Measurements from ENCODE around the gene NKAIN2.
"Not testable (repeated sequence)": the region's sequence is repeated elsewhere in the genome, so short reads cannot be mapped to it uniquely, and the experiment has no call there.

The NKAIN2 gene

DNA sequence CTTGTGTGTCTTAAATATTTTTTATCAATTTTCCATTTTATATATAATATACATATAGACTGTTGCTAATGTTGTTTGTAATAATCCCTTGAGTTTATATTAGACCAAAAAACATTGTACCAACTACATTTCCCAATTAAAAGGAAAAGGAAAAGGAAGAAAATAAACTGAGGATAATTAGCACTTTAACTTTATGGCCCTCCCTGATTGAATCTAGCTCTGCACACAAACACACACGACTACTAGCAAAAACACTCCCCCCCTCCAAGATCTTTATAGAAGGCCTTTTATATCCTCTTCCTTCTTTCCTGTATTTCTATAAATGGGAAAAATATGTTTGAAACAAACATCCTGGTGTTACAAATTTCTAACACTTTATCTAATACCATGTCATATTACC, 276.8 kb downstream of the NKAIN2 start:
- no peak for DNase-seq (ENCODE audit: low read depth in 2 of 2)

DNA sequence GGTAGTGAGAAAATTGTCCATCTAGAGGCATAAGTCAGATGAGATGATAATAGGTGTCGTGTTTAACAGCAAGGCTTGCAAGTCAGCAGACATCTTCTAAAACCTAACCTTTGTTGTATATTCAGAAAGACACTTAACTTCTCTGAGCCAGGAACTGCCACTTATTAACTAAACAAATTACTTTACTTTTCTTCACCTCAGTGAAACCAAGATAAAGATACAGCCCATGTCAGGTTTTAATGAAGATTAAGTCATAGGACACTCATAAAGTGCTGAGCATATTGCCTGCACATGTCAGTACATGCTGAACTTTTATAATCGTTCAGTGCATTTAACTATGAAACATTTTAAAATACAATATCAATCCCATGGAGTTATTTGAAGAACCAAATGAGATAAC, 286.8 kb downstream of the NKAIN2 start:
- DNase-seq (ENCODE audit: low read depth in 2 of 2): no peak

DNA sequence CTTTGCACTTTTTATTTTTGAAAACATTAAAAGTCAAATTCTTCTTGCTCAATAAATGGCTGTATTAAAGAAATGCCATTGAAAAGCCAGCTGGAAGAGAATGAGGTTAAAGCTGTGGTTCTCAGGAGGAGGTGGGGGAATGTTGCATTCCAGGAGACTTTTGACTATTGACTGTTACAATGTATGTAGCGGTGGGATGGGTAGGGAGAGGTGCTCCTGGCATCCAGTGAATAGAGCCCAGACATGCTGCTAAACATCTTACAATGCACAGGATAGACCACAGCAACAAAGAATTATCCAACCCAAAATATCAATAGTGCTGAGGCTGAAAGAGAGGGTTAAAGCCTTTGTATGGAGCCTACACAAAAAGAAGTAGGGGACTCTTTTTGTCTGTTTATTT, 295.9 kb downstream of the NKAIN2 start:
- no peak for DNase-seq (ENCODE audit: low read depth in 2 of 2)

DNA sequence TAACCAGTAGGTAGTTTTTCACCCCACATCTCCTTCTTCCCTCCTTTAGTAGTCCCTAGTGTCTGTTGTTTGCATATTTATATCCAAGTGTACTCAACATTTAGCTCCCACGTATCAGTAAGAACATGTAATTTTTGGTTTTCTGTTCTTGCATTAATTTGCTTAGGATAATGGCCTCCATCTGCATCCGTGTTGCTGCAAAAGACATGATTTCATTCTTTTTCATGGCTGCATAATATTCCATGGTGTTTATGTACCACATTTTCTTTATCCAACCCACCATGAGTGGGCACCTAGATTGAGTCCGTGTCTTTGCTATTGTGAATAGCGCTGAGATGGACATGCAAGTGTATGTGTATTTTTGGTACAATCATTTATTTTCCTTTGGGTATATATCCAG, 306.8 kb downstream of the NKAIN2 start:
- DNase-seq (ENCODE audit: low read depth in 2 of 2): no peak

DNA sequence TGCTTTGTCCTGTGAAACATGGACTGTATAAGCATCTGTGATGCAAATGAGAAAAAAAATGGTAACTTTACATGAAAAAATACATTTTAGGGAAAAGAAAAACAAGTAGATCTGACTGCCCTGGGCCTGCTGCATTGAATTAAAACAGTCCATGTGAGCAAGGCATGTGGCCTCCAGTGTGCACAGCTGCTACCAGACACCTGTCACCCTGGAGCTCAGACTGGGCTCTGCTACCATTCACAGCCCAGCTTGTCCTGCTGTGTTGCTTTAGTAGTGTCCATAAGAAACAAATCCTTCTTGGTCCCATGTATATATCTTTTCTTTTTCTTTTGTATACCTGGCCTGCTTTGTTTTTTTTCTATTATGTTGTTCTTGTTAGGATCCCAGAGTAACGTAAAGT, 315.9 kb downstream of the NKAIN2 start:
- DNase-seq (ENCODE audit: low read depth in 2 of 2): no peak

DNA sequence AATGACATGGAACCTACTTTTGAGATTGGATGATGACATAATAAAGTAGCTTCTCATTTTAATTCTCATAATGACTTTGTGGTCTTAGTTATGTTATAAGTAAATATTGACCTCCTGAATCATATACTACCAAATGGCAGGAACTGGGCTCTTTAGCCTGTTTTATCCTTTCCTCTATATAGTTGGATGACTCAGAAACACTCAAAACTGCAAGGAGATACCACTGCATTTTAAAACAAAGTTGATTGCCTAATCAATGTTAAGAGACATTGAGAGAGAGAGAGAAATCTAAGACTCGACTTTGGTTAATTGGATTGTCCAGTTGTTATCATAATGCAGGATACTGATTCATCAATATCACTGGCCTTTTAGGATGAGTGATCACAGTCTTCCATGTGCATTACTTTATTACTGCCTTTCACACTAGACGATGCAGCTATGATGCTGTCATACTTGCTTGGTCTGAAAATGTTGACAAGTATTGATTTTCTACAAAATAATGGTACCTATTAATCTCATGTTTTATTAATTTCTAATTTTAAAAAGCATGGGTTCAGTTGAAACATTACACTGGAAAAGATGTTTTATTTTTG, 320.0 kb downstream of the NKAIN2 start:
- DNase-seq (ENCODE audit: low read depth in 2 of 2): no peak

DNA sequence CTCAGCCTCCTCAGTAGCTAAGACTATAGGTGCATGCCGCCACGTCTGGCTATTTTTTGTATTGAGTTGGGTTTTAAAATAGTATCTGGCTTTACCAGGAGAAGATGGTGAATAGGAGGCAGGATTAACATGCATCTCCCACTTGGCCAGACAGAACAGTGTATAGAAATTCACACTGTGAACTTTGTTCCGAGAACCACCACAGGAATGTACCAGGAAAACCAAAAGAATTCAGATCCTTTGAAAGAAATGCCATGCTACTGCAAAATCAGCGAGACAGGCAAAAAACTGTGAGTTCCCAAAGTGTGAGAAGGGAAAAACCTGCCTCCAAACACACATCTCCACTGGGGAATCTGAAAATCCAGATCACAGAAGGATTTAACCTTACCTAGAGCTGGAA, 327.6 kb downstream of the NKAIN2 start:
- DNase-seq (ENCODE audit: low read depth in 2 of 2): no peak

DNA sequence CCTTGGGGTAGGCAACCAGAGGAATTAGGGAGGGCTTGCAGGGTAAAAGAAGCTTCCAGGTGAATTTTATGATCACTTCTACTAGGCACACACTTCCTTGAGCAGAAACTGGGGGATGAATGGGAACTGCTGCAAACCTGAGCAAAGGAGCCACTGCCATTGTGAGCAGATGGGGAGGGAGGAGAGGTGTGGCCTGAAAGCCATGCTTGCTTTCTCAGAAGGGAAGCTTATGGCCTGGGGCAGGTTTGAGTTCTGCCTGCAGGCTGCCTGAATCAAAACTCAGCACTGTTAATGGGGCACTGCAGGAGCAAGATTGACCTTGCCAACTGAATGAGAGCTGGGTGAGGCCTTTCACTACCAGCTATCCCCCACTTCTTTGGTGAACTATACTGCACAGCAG, 328.1 kb downstream of the NKAIN2 start:
- no peak for DNase-seq (ENCODE audit: low read depth in 2 of 2)

DNA sequence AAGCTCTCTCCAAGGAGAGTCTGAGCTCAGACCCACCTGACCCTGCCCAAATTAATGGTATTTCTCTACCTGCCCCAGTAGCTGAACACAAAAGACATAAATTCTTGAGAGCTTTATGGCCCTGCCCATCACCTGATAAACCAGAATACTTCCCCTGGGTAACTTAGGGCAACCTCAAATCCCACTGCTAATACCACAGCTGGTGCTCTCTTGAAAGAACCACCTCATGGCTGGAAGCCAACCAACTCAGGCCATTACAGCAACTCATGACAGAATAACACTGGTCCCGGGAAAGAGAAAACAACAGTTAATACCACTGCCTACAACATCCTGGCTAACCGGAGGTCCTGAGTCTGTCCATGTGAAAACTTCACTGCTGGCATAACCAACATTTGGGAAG, 328.6 kb downstream of the NKAIN2 start:
- no peak for DNase-seq (ENCODE audit: low read depth in 2 of 2)

DNA sequence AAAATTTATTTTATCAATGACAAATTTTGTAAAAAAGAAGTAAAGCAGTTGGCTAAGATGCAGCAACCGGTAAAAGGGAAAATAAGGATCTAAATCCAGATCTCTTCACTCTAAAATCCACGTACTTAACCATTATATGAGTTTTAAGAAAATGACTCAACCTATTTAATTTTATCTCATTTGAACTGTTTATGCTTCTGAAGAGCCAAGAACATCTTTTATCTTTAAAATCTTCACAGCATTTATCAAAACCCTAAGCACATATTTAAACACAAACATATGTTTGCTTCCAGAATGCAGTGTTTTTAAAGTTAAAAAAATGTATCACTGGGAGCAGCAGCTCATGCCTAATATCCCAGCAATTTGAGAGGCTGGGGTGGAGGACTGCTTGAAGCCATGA, 339.2 kb downstream of the NKAIN2 start:
- no peak for DNase-seq (ENCODE audit: low read depth in 2 of 2)

DNA sequence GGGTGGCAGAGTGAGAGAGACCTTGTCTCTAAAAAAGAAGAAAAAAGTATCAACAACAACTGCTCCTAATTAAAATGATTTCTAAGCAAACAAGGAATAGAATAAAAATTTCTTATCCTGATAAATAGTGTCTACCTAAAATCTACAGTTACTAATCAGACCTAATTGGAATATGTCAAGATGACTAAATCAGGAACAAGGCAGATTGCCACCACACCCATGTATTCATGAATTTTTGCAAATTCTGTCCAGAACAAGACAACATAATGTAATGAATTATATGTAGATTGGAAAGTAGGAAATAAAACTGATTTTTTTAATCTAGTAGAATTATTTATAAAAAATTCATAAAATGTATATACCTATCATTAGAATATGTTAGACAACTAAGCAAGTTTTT, 339.8 kb downstream of the NKAIN2 start:
- no peak for DNase-seq (ENCODE audit: low read depth in 2 of 2)

DNA sequence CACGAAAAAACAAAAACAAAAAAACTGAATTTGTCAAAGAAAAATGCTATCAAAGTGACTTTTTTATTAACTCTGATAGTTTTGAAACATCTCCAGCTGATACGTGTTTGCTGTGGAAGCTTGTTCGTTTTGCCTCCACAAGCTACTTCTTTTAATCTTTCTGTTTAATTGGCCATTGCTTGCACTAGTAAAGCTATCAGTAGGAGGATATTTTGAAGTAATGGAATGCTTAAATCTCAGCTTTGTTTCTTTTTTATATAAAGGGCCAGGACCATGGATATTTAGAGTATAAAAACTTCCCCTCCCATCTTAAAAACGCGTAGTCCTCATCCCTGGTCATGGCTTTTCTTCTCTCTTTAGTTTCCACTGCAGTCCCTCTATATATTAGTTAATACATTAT, 344.0 kb downstream of the NKAIN2 start:
- DNase-seq (ENCODE audit: low read depth in 2 of 2): no peak

DNA sequence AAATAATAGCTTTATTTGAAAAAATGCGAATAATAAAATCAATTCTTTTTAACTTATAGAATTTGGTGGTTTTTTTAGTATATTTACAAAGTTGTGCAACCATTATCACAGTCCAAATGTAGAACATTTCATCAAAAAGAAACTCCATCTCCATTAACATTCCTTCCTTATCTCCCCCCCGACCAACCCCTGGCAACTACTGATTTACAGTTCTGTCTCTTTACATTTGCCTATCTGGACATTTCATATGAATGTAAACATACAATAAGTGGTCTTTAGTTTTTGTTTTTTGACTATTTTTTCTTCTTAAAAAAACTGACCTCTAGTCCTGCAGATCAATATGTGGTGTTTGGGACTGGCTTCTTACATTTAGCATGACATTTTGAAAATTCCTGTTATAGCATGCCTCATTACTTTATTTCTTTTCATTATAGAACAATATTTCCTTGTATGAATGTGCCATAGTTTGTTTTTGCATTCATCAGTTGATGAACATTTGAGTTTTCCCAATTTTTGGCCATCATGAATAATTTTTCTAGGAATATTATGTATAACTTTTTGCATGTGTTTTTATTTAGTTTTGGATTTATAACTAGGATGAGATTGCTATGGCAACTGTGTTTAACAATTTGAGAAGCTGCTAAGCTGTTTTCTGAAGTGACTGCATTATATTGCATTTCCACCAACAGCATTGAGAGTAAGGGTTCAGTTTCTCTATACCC, 344.7 kb downstream of the NKAIN2 start:
- no peak for DNase-seq (ENCODE audit: low read depth in 2 of 2)

DNA sequence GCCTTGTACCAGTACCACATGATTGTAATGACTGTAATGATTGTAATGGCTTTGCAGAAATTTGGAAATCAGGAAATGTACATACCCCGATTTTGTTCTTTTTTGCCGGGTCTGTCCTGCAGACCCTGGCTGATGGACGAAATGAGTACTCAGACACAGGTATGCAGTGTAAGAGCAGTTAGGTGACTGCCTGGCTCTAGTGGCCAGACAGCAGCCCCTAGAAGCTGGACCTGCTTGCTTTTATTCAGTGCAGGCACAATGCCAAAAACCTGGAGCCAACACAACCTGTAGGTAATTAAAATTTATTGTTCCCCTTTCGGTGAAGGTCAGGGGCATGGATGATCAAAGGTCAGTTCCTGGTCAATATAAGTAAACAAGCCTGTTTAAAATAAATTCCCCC, 346.0 kb downstream of the NKAIN2 start:
- DNase-seq (ENCODE audit: low read depth in 2 of 2): no peak

DNA sequence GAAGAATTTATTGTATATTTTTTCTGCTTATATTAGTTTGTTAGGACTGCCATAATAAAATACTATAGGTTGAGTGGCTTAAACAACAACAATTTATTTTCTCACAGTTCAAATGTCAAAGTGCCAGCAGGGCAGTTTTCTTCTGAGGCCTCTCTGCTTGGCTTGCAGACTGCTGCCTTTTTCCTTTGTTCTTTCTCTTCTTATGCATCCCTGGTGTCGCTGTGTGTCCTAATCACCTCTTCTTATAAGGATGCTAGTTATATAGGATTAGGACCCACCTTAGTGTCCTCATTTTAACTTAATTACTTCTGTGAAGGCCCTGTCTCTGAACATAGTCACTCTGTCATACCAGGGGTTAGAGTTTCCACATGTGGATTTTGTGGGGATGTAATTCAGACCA, 354.4 kb downstream of the NKAIN2 start:
- DNase-seq (ENCODE audit: low read depth in 2 of 2): no peak

DNA sequence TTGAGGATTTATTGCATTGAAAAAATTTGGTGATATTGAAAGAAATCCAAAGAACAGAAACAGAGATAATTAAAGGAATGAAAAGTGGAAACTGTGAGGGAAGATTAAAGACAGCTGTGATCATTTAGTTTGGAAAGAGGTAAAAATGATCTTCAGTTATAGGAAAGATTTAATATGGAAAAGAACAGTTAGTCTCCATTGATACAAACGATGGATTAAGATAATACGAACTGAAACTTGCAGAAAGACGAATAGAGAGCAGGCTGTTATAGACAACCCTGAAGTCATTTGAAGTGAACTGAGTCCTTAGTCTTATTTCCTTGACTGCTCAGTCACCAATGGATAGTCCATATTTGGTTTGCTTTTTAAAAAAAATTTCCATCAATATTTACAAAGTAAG, 360.0 kb downstream of the NKAIN2 start:
- DNase-seq (ENCODE audit: low read depth in 2 of 2): no peak

DNA sequence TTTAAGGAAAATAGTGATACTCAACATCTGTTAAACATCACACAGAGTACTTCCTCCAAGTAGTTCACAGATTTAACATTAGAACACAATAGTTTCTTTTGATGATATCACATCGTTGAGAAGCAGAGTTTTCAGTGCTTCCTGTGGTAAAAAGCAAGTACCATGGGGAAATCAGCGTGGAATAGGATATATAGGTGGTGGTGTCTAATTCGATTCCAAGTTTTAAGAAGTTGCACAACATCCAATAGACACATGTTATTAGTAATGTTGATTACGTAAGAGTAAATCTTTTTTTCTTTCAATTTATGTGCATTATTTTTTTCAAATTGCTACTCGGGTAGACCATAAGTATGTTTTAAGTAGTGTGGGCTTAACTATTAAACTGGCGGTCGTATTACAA, 360.7 kb downstream of the NKAIN2 start:
- DNase-seq (ENCODE audit: low read depth in 2 of 2): no peak

DNA sequence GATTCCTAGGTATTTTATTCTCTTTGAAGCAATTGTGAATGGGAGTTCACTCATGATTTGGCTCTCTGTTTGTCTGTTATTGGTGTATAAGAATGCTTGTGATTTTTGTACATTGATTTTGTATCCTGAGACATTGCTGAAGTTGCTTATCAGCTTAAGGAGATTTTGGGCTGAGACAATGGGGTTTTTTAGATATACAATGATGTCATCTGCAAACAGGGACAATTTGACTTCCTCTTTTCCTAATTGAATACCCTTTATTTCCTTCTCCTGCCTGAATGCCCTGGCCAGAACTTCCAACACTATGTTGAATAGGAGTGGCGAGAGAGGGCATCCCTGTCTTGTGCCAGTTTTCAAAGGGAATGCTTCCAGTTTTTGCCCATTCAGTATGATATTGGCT, 363.6 kb downstream of the NKAIN2 start:
- not testable (repeated sequence) for DNase-seq (ENCODE audit: low read depth in 2 of 2)

DNA sequence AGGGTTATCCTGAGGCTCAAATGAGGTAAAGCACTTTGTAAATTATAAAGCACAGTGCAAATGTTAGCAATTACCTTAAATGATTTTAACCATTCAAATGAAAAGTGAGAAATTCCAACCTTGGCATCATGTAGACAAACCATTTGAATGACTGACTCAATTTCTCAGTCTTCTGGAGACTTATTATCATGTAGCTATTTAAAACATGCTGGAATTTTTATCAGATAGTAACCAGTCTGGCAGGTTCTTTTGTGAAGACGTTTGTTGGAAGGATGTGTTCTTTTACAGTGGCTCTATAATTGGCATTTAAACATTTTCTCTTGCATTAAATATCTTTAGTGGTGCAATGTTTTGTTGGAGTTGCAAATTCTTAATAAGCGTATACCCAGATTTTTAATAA, 386.6 kb downstream of the NKAIN2 start:
- DNase-seq (ENCODE audit: low read depth in 2 of 2): no peak

DNA sequence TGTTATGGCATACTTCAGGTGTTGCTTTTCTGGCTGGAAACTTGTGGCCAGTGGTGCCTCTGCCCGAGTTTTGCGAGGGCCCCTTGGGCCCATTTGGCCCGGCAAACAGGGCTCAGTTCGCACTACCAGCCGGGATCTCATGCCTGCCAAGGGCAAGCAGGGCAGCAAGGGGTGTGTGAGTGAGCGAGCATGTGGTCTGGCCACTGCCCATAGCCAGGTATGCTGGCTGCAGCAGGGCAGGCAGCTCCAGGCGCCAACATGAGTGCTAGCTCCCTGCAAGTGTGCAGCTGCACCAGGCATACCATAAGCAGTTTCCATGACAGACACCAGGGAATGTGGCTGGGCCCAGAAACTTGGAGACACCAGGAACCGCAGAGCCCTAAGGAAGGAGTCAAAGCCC, 389.5 kb downstream of the NKAIN2 start:
- DNase-seq (ENCODE audit: low read depth in 2 of 2): no peak

DNA sequence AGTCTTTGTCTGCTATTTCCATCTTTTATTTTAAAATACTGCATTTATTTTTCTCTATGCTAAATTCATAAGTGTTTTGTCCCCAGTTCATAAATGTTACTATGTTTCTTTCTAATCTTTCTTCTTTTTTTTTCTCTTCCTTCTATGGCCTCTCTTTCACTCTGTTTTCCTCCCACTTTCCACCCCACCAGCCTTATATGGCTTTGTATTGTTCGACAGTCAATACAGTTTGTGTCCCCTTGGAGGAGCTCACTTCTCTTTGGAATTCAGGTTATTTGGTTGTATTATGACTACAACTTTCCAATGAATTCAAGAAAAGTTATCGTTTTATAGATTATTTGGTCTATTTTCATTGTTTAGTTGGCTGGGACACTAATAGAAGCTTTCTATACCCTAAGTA, 393.5 kb downstream of the NKAIN2 start:
- DNase-seq (ENCODE audit: low read depth in 2 of 2): no peak

DNA sequence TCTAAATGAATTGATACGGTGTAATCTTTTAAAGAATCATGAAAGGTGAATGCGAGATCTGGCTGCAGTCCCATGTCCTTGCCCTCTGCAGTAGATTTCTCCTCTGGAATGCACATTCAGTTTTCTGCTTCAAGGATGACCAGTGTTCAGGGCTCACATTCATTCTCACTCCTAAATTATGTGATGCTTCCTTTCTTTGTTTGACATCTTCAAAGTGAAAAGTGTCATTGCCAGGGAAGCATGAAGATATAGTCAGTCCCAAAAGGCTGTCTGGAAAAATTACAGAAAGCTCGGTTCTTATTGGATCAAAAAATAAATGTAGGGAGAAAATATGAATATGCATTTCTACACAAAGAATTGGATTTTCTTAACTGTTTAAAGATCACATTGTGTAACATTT, 395.6 kb downstream of the NKAIN2 start:
- no peak for DNase-seq (ENCODE audit: low read depth in 2 of 2)

DNA sequence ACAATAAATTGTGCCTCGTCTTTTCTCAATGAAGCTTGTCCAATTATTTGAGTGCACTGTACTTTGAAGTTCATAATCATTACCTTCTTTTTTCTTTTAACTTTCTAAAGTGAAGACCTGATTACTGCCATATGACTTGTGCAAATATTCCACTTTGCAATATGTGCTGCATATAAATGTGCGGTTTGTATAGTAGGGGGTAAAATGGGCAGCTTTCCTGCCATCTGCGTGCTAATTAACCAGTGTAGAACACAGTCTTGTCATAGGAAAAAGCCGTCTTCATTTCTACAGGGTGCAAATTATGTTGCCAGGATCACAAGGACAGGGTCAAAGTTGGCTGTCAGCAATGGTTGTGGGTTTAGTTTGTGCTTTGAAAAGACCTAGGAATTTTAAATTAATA, 397.0 kb downstream of the NKAIN2 start:
- DNase-seq (ENCODE audit: low read depth in 2 of 2): no peak

All from activated CD4-positive, alpha-beta T cell treated with anti-CD3 and anti-CD28 coated beads for 24 hours (primary cell).